ENCODE measurements around the gene BHLHE23.
"Not testable (repeated sequence)": the region's sequence is repeated elsewhere in the genome, so short reads cannot be mapped to it uniquely, and the experiment has no call there.

The BHLHE23 gene

GRCh38 chr20:62962221-62962879, 44.4 kb downstream of the BHLHE23 start:
- Mint-ChIP-seq H3K9me3 (no peaks in the 10 kb centered on the region), H3K27me3 (no peaks in the 10 kb centered on the region), H3K4me3 (no peak overlapping the region), H3K36me3 (peaks cover 50% of the 10 kb centered on the region), H3K27ac (no peak overlapping the region), H3K4me1 (no peaks in the 10 kb centered on the region)
- ATAC-seq: no peak

DNA sequence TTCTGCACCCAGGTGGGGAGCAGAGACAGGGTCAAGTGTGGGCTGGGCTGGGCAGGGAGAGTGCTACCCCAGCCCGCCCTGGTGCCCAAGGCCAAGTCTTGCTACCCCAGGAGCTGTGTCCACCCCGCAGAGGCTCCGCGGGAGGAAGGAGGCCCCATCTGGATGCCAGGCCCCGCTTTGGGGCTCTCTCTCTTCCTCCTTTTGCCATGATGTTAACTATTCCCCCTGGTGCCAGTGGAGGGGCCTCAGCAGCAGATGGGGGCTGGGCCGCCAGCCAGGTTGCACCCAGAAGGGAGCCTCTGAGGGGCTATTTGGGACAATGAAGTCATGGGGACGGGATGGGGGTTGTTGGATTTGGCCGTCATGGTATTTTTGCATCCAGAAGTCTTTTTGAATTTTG, 45.0 kb downstream of the BHLHE23 start:
- no peaks in the 10 kb centered on the region for H3K9me3 Mint-ChIP-seq

GRCh38 chr20:62961310-62961783, 45.4 kb downstream of the BHLHE23 start:
- H3K27ac Mint-ChIP-seq: no peak overlapping the region
- ATAC-seq: no peak
- peaks cover 56% of the 10 kb centered on the region for H3K36me3 Mint-ChIP-seq
- H3K4me3 Mint-ChIP-seq: no peak overlapping the region
- no peaks in the 10 kb centered on the region for H3K27me3 Mint-ChIP-seq
- no peaks in the 10 kb centered on the region for H3K9me3 Mint-ChIP-seq
- H3K4me1 Mint-ChIP-seq: peaks cover 6% of the 10 kb centered on the region

More for the DNA sequence above, 45.0 kb downstream of the BHLHE23 start:
- ATAC-seq: no peak
- Mint-ChIP-seq H3K27ac (no peak overlapping the region), H3K4me3 (no peak overlapping the region), H3K36me3 (peaks cover 56% of the 10 kb centered on the region), H3K27me3 (no peaks in the 10 kb centered on the region), H3K4me1 (peaks cover 2% of the 10 kb centered on the region)

- not testable (repeated sequence) for H3K27me3 Mint-ChIP-seq, H3K4me1 Mint-ChIP-seq, H3K4me3 Mint-ChIP-seq, ATAC-seq, H3K9me3 Mint-ChIP-seq, H3K27ac Mint-ChIP-seq
- H3K36me3 Mint-ChIP-seq: peaks cover 52% of the 10 kb centered on the region
These were observed 46.1 kb downstream of the BHLHE23 start for GRCh38 chr20:62960446-62961309.

DNA sequence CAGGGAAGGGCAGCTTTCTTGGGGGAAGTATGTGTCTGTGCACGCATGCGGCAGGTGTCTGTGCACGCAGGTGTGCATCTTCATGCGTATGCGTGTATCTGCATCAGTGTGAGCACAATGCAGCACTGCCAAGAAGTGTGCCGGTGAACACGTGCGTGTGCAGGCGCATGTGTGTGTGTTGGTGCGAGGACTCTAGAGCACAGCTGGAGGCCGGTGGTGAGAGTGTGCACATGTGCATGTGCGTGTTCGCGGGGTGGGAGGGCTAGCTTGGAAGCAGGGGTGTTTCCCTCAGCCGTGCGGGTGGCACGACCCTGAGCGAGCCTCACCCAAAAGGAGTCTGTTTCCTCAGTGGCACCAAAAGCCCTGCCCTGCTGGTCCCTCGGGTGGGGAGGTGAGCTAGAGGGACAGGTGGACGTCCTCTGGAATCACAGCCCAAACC, 46.7 kb downstream of the BHLHE23 start:
- Mint-ChIP-seq H3K4me3 (no peak overlapping the region), H3K36me3 (peaks cover 50% of the 10 kb centered on the region), H3K4me1 (peaks cover 9% of the 10 kb centered on the region), H3K9me3 (no peaks in the 10 kb centered on the region), H3K27ac (no peak overlapping the region), H3K27me3 (no peaks in the 10 kb centered on the region)
- no peak for ATAC-seq

DNA sequence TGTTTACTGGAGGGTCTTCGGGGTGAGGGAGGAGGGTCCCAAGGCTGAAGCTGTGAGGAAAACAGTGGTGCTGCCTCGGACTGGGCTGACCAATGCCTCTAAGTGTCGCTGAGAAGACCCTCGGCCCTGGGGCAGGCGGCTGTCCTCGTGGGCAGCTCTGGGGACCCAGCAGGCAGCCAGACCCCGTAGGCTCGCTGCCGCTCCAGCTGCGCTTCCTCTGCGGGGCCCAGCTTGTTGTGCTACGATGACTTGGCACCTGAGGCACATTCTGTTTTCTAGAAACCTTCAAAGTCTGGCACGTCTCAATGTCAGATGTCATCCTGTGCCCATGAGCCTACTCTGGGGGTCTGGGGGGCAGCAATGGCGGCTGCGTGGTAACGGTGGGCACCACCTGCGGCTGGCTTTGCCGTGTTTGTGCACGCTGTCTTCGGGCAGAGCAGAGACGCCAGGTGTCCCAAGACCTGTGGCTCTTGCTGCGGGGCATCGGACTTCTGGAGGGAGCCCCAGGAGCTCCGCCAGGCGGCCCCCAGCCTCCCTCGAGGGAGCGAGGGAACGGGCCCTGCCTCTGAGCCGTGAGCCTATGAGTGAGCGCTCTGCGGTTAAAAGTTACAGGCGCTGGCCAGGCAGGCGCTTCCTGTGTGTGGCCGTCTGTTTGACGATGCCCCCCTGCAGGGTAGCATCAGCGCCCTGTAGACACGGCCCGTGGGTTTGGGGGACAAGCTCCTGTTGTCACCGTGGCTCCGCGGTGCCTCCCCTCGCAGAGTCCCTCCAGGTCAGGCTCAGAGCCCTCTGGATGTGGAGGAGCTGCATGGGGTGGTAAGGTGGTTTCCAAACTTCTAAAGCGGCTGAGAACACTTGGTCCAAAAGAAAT, 47.4 kb downstream of the BHLHE23 start:
- no peak overlapping the region for H3K27ac Mint-ChIP-seq
- H3K9me3 Mint-ChIP-seq: no peaks in the 10 kb centered on the region
- peaks cover 47% of the 10 kb centered on the region for H3K36me3 Mint-ChIP-seq
- no peak overlapping the region for H3K4me3 Mint-ChIP-seq
- ATAC-seq: no peak
- H3K27me3 Mint-ChIP-seq: no peaks in the 10 kb centered on the region
- peaks cover 14% of the 10 kb centered on the region for H3K4me1 Mint-ChIP-seq

- Mint-ChIP-seq H3K4me3 (no peak overlapping the region), H3K27me3 (no peaks in the 10 kb centered on the region), H3K36me3 (peaks cover 40% of the 10 kb centered on the region), H3K9me3 (no peaks in the 10 kb centered on the region), H3K27ac (no peak overlapping the region), H3K4me1 (peaks cover 20% of the 10 kb centered on the region)
- no peak for ATAC-seq
These were observed 48.2 kb downstream of the BHLHE23 start for GRCh38 chr20:62958388-62959100.

DNA sequence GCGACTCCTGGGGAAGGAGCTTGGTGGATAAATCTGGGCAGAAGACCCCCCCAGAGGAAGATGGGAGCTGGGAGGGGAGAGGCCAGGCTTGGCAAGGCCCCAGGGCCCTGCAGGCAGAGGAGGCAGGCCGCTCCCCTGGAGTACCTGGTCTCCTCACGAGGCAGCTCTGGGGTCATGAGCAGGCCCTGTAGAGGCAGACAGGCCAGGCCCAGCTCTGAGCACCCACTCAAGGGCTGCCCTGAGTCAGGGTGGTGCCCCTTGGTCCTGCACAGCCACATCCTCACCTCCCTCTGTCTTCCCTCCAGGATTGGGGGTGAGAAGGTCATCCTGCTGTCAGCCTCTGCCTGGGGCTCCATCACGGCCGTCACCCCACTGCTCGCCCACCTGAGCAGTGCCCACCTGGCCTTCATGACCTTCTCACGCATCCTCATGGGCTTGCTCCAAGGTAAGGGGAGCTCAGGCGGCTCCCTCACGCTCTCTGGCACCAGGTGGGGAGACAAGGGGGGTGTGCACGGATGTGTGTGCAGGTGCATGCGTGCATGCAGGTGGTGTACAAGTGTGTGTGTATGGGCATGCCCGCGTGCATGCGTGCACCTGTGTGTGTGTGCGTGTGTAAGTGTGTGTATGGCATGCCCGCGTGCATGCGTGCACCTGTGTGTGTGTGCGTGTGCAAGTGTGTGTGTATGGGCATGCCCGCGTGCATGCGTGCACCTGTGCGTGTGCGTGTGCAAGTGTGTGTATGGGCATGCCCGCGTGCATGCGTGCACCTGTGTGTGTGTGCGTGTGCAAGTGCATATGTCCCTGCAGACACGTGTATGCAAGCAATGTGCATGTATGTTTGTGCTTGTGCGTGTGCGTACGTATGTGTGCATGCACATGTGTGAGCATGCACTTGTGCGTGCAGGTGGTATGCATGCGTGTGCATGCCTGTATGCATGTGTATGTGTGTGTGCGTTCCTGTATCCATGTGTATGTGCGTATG, 49.3 kb downstream of the BHLHE23 start:
- peaks cover 21% of the 10 kb centered on the region for H3K4me1 Mint-ChIP-seq
- no peak overlapping the region for H3K27ac Mint-ChIP-seq
- peaks cover 40% of the 10 kb centered on the region for H3K36me3 Mint-ChIP-seq
- H3K27me3 Mint-ChIP-seq: no peaks in the 10 kb centered on the region
- H3K4me3 Mint-ChIP-seq: no peak overlapping the region
- ATAC-seq: no peak
- no peaks in the 10 kb centered on the region for H3K9me3 Mint-ChIP-seq

DNA sequence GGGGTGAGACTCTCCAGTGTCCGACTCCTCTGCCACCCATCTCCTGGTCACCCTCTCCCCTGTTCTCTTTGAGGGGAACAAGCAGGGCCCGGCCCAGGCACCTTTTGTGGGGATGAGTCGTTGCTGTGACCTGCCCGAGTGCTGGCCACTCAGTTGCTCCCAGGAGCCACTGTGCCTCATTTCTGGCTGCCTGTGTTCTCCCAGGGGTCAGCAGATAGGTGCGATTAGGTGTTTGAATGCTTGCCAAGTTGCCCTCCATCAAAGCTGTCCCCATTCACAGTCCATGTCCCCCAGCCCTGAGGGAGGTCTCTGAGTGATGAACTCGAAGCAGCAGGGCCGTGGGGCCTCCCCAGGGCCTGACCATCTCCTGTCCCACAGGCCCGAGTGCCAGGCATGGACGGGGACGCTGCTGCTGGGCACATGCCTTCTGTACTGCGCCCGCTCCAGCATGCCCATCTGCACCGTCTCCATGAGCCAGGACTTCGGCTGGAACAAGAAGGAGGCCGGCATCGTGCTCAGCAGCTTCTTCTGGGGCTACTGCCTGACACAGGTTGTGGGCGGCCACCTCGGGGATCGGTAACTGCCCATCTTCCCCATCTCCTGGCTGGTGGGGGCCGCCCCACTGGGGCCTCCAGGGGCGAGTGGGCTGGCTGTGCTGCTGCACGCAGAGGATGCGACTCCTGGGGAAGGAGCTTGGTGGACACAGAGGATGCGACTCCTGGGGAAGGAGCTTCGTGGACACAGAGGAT, 50.2 kb downstream of the BHLHE23 start:
- Mint-ChIP-seq H3K36me3 (peaks cover 34% of the 10 kb centered on the region), H3K27me3 (no peaks in the 10 kb centered on the region), H3K4me3 (no peak overlapping the region), H3K9me3 (no peaks in the 10 kb centered on the region), H3K27ac (peak overlapping the region; percentile 40), H3K4me1 (peaks cover 26% of the 10 kb centered on the region)
- ATAC-seq: no peak

All from stimulated activated memory B cell treated with anti-CD40 and anti-IgM and Interleukin-4, amounts not matched to agents 10 μg/mL and 1 μg/mL and 100 μg/mL, for 72 hours (primary cell).